Endothelial cell of umbilical vein (primary cell): ENCODE measurements around the gene FCER2. TPM values are rescaled to one million over a fixed set of nuclear protein-coding genes. Genes with fewer than 3 reads are reported as not detected.

Experiments
- BruUV-seq: library from RNA; stranded (reverse); fragments of 400-500 nt; replicated peaks from 2 replicates; lab custom pipeline; 2021; lab: Mats Ljungman, UMichigan
- CTCF ChIA-PET: fragments of 300-600, 350-600 bp; sonication (Branson Sonifier 250); formaldehyde crosslinking; loops from one replicate; lab custom pipeline; 2021; ENCODE audit warnings: antibody characterized with exemption, inconsistent platforms; lab: Charles Lee
- POLR2A ChIA-PET: fragments of 300-600, 350-600 bp; sonication (Branson Sonifier 250); formaldehyde crosslinking; loops from one replicate; lab custom pipeline; 2021; ENCODE audit warnings: antibody characterized with exemption, inconsistent platforms; lab: Charles Lee
- DNase-seq: peaks from one replicate; pipeline ENCODE4 v3.0.0-alpha.2; 2011; ENCODE audit warnings: low read depth, low spot score
- FAIRE-seq: peaks from 2 replicates; lab custom pipeline; 2011; peaks lifted over from hg19 to GRCh38; lab: Jason Lieb, UNC
- H2AFZ ChIP-seq: 2 replicates; pipeline ENCODE4 v1.6.0; 2012; ENCODE audit warnings: low read depth, low read length, control low read depth, inconsistent platforms
- H3K27ac ChIP-seq: 2 replicates; pipeline ENCODE4 v1.5.1; 2011; ENCODE audit warnings: low read depth, mild to moderate bottlenecking, control low read depth, low read length, moderate library complexity; ENCODE audit not compliant: insufficient read depth
- H3K27me3 ChIP-seq, 2 experiments: 2 replicates each; pipeline versions ENCODE4 v1.6.0 to v1.6.1; 2011; ENCODE audit warnings: low read length in 2 of 2, mixed read lengths in 1 of 2; ENCODE audit not compliant: control insufficient read depth in 2 of 2, insufficient read depth in 2 of 2
- H3K36me3 ChIP-seq, 2 experiments: 2 replicates in 1 of 2; 3 replicates in 1 of 2; pipeline ENCODE4 v1.5.1; 2011; ENCODE audit warnings: low read length in 2 of 2, mild to moderate bottlenecking in 1 of 2, moderate library complexity in 1 of 2; ENCODE audit not compliant: control insufficient read depth in 2 of 2, insufficient read depth in 2 of 2; ENCODE audit errors: extremely low read depth in 1 of 2
- H3K4me1 ChIP-seq: 3 replicates; pipeline ENCODE4 v1.5.1; 2011; ENCODE audit warnings: mild to moderate bottlenecking, low read length; ENCODE audit not compliant: control insufficient read depth, insufficient read depth; ENCODE audit errors: extremely low read depth
- H3K4me2 ChIP-seq: 2 replicates; pipeline ENCODE4 v1.6.1; 2011; ENCODE audit warnings: low read length, control low read depth, mixed read lengths; ENCODE audit not compliant: insufficient read depth
- H3K4me3 ChIP-seq, 3 experiments: fragments of 200-600 bp in 1 of 3; sonication (generic), shearing (Covaris generic) in 1 of 3; replicated peaks in 1 of 3; 2 replicates each; pipeline ENCODE4 v1.5.1; 2011 to 2016; ENCODE audit warnings: control low read depth in 3 of 3, low read length in 3 of 3, mild to moderate bottlenecking in 2 of 3, inconsistent platforms in 1 of 3, low read depth in 1 of 3, moderate library complexity in 1 of 3; ENCODE audit not compliant: insufficient read depth in 1 of 3
- H3K79me2 ChIP-seq: 2 replicates; pipeline ENCODE4 v1.6.0; 2012; ENCODE audit warnings: low read length, inconsistent platforms; ENCODE audit not compliant: control insufficient read depth, insufficient read depth
- H3K9ac ChIP-seq: replicated peaks from 2 replicates; pipeline ENCODE3; 2011; ENCODE audit warnings: low read length, control low read depth; ENCODE audit not compliant: insufficient read depth; ENCODE audit errors: extremely low read depth
- H3K9me1 ChIP-seq: replicated peaks from 3 replicates; pipeline ENCODE4 v1.6.0; 2011; ENCODE audit warnings: mild to moderate bottlenecking, low read length; ENCODE audit not compliant: control insufficient read depth, insufficient read depth; ENCODE audit errors: extremely low read depth
- H3K9me3 ChIP-seq: replicated peaks from 2 replicates; pipeline ENCODE4 v1.5.1; 2012; ENCODE audit warnings: low read length, inconsistent platforms; ENCODE audit not compliant: control insufficient read depth, insufficient read depth
- H4K20me1 ChIP-seq: replicated peaks from 2 replicates; pipeline ENCODE3; 2011; ENCODE audit warnings: mild to moderate bottlenecking, low read length; ENCODE audit not compliant: control insufficient read depth, insufficient read depth; ENCODE audit errors: extremely low read depth
- EZH2 ChIP-seq: IDR thresholded peaks from 2 replicates; pipeline ENCODE4 v1.6.1; 2012; ENCODE audit warnings: borderline replicate concordance, low read depth, mild to moderate bottlenecking, moderate library complexity, low read length, inconsistent platforms; ENCODE audit not compliant: severe bottlenecking
- FOS ChIP-seq: IDR thresholded peaks from 2 replicates; pipeline ENCODE4 v1.6.1; 2011; ENCODE audit warnings: mild to moderate bottlenecking, low read length, moderate library complexity, borderline replicate concordance; ENCODE audit not compliant: insufficient read depth
- GATA2 ChIP-seq: IDR thresholded peaks from 2 replicates; pipeline ENCODE4 v1.7.0; 2011; ENCODE audit warnings: low read depth, mild to moderate bottlenecking, moderate library complexity, mixed read lengths, low read length; ENCODE audit not compliant: insufficient read length, insufficient read depth
- JUN ChIP-seq: IDR thresholded peaks from 2 replicates; pipeline ENCODE4 v1.6.1; 2011; ENCODE audit warnings: borderline replicate concordance, low read depth; ENCODE audit not compliant: insufficient read length, insufficient read depth
- MYC ChIP-seq: IDR thresholded peaks from one replicate; pipeline ENCODE4 v1.6.1; 2011; ENCODE audit warnings: mild to moderate bottlenecking, low read depth, low read length
- POLR2A ChIP-seq: IDR thresholded peaks from 2 replicates; pipeline ENCODE4 v1.6.1; 2012; ENCODE audit warnings: low read depth, mild to moderate bottlenecking, control low read depth, low read length
- POLR2AphosphoS5 ChIP-seq: IDR thresholded peaks from 2 replicates; pipeline ENCODE4 v1.6.1; 2012; ENCODE audit warnings: low read depth, mild to moderate bottlenecking, control low read depth, low read length, moderate library complexity; ENCODE audit not compliant: insufficient read depth
- dilution Hi-C: fragments of 300-500 bp; cut with MboI; formaldehyde crosslinking; loops from one replicate; pipeline ENCODE4 v1.15.0; 2019; ENCODE audit warnings: low sequenced_read_pairs; ENCODE audit not compliant: extremely low pct_ligation_motif_present
- intact Hi-C: fragments of 100-400 bp; cut with micrococcal nuclease; formaldehyde crosslinking; loops from one replicate; pipeline ENCODE4 v1.10.0; 2022
- polyA plus RNA-seq, 4 experiments: library from polyadenylated mRNA; depleted of rRNA in 3 of 4; stranded (reverse) in 3 of 4; unstranded in 1 of 4; fragments of >200 nt; gene quantifications; 2 replicates each; pipeline versions ENCODE4 v1.2.1 to v1.2.3, GENCODE V29; 2011 to 2012; ENCODE audit warnings: missing spikeins in 1 of 4
- total RNA-seq: library from RNA; stranded (reverse); gene quantifications from 2 replicates; pipeline ENCODE4 v1.2.3, GENCODE V29; 2021
- TF ChIP-seq, protein P1 (sequence below), 2 donors: IDR thresholded peaks; 1 replicate in 1 of 2; 2 replicates in 1 of 2; pipeline ENCODE4 v1.5.1; 2011; ENCODE audit warnings: low read length in 2 of 2, mild to moderate bottlenecking in 2 of 2, moderate library complexity in 2 of 2, control low read depth in 1 of 2, inconsistent platforms in 1 of 2, low read depth in 1 of 2; ENCODE audit not compliant: insufficient read depth in 1 of 2; ENCODE audit errors: extremely low read depth in 1 of 2
- TF ChIP-seq, protein P2 (sequence below): IDR thresholded peaks from 2 replicates; pipeline ENCODE4 v1.6.1; 2011; ENCODE audit not compliant: insufficient read depth, insufficient read length

FCER2 gene
- total and polyA plus RNA-seq, 2 donors (not counting 3 experiments of a cell fraction or from before 2014, with no cell fraction given): not detected

DNA sequence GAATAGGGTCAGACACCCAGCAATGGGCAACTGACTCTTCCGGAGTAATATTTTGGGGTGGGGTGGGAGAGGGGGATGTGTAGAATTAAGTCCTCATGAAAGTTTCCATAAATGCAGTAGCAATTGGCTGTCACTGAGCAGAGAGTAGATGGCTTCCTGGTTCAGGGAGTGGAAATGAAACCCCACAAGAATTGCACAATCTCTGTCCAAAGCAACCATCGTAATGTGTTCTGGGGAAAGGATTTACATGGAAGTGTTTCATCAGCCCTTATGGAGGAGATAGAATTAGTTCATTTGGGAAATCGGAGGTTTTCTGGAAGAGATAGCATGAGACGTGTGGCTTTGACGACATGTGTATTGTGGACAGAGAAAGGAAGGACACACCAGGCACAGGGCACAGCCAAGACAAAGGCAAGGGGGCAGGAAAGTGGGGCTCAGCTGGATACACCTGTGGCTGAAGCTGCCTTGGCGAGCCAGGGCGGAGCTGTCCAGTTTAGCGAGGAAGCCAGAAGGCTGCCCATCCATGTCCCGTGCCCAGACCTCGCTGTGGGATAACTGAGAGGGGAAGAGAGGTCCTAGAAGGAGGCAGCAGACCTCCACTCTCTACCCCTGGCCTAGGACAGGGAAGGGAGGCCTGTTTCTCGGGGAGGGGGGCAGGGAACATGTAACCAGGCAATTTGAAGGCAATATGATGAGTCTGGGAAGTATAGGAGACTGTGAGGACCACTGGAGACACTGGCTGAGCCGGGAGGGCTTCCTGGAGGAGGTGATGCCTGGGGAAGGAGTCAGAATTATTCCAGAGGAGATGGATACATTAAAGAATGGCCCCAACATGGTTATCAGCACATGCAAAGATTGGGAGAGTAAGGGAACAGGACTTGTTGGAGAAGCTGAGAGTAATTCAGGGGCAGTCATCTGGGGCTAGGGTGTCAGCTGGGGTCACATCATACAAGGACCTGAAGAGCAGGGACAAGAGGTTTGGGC lies 32.6 kb upstream of the FCER2 start:
- Histone ChIP-seq H3K9ac (no peak overlapping the region), H3K4me3 (no peak overlapping the region), H3K36me3 (no peaks in the 10 kb centered on the region), H3K4me2 (no peak overlapping the region), H4K20me1 (no peaks in the 10 kb centered on the region), H3K79me2 (no peaks in the 10 kb centered on the region), H3K27ac (no peak overlapping the region), H3K9me1 (no peaks in the 10 kb centered on the region), H2AFZ (no peak overlapping the region), H3K9me3 (no peaks in the 10 kb centered on the region), H3K4me1 (no peaks in the 10 kb centered on the region), H3K27me3 (peaks cover 19 to 23% of the 10 kb centered on the region in 2 experiments)
- intact Hi-C loops: no loop called here
- ChIA-PET CTCF (interaction anchor here (1.6 kb wide), 1 partner anchor 54 kb away, joined by 5 read pairs; the partner anchor contains the start of gene TRAPPC5), POLR2A (no interaction called here)
- DNase-seq: no peak
- no peak for FAIRE-seq
- TF ChIP-seq EZH2: no peak
- TF ChIP-seq, protein P1, sequence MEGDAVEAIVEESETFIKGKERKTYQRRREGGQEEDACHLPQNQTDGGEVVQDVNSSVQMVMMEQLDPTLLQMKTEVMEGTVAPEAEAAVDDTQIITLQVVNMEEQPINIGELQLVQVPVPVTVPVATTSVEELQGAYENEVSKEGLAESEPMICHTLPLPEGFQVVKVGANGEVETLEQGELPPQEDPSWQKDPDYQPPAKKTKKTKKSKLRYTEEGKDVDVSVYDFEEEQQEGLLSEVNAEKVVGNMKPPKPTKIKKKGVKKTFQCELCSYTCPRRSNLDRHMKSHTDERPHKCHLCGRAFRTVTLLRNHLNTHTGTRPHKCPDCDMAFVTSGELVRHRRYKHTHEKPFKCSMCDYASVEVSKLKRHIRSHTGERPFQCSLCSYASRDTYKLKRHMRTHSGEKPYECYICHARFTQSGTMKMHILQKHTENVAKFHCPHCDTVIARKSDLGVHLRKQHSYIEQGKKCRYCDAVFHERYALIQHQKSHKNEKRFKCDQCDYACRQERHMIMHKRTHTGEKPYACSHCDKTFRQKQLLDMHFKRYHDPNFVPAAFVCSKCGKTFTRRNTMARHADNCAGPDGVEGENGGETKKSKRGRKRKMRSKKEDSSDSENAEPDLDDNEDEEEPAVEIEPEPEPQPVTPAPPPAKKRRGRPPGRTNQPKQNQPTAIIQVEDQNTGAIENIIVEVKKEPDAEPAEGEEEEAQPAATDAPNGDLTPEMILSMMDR (IDR thresholded peaks at IDR 0.05; ENCODE audit: extremely low read depth in 1 of 2, insufficient read depth in 1 of 2, low read depth in 1 of 2, low read length in 2 of 2): no peak
- no peak for TF ChIP-seq POLR2A
- TF ChIP-seq, protein P2, sequence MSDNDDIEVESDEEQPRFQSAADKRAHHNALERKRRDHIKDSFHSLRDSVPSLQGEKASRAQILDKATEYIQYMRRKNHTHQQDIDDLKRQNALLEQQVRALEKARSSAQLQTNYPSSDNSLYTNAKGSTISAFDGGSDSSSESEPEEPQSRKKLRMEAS: no peak
- no peak for TF ChIP-seq GATA2
- no peak for TF ChIP-seq POLR2AphosphoS5
- no peak for TF ChIP-seq JUN
- no peak for TF ChIP-seq FOS
- TF ChIP-seq MYC: no peak
- BruUV-seq: no TSS peak
- dilution Hi-C loops: no loop called here
